Glomerular visceral epithelial cell (primary cell): ENCODE measurements around the gene ADGRF3.
"Not testable (repeated sequence)": the region's sequence is repeated elsewhere in the genome, so short reads cannot be mapped to it uniquely, and the experiment has no call there.

Source experiments
- DNase-seq: peaks from one replicate; pipeline ENCODE4 v3.0.0-alpha.2; 2016; ENCODE audit errors: extremely low spot score

The ADGRF3 gene

DNA sequence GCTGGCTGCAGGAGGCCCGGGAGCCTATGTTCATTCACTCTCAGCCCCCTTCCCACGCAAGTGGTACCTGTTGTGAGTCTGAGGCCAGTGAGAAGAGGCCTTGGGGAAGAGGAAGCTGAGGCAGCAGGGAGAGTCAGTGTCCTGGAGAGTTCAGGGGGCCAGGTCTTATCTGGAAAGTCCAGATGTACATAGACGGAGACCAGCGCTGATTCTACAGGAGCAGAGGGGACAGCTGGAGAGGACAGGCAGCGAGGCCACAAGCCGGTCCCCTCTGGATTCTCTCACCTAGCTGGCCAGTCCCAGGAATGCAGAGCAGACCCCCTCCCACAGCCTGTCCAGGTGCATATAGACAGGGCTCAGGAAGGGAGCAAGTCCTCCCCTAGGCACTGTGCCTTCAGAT, 29.7 kb downstream of the ADGRF3 start:
- no peak for DNase-seq

DNA sequence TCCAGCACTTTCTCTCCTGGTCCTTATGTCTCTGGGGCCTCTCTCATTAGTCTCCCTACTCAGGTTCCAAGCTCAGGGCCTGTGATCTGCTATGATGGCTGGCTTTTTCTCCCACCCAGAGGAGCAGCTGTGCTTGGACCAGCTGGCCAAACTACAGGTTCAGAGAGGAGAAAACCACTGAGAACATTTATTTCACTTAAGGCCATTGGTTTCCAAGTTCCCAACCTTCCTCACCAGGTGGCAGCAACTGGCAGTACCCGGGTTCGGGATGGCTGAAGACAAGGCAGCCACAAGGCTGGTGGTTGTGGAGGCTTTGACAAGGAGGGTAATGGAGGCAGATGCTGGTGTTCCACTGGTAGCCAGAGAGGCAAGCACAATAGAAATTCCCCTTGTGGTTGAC, 30.5 kb downstream of the ADGRF3 start:
- DNase-seq = peak; percentile 16

DNA sequence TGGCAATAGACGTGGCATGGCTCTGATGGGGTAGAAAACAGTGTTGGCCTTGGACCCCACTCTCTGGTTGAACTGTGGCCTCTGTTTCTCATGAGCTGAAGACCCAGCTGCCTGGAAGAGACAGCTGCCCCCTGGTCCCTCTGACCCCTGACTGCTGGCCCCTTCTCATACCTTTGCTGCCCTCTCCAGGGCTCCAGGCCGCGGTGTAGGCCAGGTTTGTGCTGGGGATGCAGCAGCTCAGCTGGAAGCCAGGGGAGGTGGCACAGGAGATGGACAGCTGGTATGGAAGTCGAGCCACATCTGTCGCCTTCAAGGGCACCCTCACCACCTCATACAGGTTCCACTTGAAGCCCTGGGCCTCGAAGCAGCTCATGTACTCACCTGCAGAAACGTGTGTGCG, 32.3 kb downstream of the ADGRF3 start:
- DNase-seq = no peak

DNA sequence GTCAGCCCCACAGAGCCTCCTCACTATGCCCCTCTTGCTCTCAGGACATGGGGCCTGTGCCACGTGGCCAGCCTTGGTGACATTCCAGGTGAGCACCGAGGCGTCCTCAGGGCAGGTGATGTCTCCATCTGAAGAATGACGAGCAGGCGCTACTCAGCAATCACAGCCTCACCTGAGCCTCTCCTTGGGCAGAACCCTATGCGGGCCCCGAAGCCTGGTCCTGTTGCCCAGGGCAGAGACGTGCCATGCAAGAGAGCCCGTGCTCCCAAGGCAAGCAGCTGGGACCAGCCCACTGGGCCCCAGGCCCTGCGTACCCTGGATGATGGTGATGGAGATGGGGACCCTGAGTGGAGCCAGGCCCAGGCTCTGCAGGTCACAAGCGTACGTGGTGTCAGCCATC, 33.1 kb downstream of the ADGRF3 start:
- no peak for DNase-seq

DNA sequence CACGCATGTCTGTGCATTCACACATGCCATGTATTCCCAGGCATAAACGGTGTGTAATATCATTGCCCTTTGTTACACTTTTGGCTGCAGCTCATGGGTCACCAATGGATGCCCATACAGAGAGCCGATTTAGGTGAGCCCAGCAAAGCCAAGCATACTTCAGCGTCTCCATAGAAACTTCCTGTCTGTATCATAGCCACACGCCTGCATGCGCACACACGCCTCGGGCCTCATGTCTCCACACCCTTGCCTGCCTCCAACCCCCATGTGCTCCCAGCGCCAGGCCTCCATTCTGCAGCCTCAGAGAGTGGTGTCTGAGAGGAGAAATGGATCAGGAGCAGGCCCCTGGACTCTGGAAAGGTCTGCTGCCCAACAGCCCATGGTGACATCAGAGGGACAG, 34.1 kb downstream of the ADGRF3 start:
- DNase-seq = no peak

DNA sequence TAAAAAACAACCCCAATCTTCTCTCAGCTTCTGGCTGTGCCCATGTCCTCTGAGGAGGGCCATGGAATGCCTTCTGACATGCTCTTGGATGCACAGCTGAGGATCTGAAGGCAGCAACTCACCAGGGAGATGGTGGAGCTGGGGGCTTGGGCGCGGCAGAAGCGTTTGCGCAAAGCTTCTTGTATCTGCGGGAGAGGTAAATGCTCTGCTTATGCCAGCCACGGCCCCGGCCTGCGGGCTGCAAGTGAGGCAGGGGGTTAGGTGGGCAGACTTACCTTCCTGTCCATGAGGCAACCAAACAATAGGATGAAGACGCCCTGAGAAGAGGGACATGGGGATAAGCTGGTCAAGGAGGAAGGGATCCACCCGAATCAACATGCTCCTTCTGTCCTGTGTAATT, 36.7 kb downstream of the ADGRF3 start:
- no peak for DNase-seq

DNA sequence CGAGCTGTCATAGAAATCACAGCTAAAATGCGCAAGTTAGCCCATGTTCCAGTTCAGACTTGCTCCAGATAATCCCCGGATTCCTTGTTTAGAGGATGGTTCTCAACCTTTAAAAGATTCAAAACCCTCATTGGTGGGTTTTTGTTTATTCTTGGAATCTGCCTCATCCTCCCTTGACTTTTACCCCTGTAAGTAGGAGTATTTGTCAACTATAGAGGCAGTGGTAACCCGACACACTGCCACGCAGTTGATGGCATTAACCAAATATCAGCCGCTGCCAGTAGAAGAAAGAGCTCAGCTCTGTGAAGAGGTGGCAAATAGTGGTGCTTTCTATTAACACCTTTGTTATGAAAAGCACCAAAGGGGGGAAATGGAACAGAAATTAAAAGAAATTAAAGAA, 41.0 kb downstream of the ADGRF3 start:
- DNase-seq = no peak

DNA sequence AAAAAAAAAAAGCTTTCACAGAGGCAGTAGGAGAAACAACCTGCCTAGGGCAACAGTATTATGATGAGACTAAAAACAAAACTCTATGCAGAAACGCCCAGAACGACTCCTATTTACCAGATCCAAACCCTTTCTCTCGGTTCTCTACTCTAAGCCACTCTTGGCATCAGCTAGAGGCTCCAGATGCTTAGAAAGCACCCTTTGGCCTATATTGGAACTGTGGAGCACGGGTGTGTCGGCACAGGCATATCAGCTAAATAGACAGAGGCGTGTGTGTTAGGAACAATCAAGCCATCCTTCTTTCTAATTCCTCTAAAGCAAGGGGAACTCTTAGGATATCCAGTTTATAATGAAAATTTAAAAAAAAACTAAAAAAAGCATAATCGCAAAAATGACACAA, 41.5 kb downstream of the ADGRF3 start:
- not testable (repeated sequence) for DNase-seq

DNA sequence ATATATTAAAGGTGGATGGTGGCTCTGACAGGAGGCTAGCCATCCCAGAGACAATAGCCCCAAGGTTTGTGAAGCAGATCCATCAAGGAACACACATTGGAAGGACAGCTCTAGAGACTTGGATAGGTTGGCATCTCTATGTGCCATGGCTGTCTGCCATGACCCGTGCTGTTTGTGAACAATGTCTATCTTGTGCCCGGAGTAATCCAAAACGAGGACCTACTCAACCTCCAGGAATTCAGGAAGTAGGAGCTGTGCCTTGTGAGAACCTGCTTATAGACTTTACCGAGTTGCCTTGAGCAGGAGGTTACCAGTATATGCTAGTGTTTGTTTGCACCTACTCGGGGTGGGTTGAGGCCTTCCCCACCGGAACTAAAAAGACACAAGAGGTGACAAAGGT, 43.7 kb downstream of the ADGRF3 start:
- DNase-seq = no peak

DNA sequence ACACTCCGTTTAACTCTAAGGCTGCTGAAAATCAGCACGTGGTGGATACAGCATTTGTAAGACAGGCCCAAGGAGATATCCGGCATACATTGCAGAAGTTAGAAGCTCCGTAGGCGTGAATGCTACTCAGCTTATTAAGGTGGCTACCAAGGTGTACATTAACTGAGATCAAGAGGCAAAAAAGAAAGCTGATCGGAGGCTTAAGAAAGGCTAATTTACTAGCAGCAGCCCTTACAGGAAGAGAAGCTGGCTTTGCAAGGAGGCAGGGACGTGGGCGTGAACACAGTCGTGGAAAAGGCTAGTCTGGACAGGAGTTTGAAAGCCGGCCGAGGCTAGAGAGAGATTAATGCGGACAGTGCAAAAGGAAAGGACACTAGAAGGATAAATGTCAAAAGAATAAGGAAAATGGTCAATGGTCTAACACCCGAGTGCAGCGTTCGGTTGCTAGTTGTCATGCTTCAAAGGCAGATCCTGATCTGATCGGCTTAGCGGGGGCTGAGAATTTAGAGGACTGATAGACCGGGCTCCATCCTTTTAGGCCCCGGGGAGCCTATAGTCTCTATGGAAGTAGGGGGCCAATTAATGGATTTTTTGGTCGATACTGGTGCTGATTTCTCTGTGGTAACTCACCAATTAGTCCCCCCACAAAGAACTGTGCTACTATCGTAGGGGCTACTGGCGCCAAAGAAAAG, 46.2 kb downstream of the ADGRF3 start:
- peak; percentile 20 for DNase-seq

DNA sequence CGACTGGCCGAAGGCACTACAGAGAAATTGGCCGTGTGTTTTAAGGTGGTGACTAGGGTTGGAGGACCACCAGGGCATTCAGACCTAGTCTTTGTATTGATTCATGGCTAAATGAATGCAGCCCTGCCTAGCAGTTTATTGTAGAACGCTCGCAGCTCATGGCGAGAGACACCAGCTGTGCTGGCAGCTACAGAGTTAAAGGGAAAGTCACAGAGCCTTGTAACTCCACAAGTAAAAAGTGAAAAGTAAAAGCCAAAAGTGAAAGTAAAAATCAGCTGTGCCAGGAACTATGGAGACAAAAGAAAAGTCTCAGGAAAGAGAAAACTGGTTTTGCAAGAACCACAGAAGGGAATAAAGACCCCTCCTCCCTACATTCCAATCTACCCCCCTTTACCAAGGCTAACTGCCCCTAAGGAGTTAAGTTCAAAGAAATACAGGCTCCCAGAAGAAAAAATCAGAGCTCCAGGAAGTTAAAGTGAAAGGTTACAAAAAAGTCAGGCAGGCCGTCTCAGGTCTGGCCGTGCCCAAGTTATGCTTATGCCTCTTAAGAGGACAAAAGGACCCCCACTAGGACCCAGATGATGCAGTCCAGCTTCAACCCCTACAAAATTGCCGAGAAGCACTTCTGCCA, 47.0 kb downstream of the ADGRF3 start:
- peak; percentile 60 for DNase-seq

DNA sequence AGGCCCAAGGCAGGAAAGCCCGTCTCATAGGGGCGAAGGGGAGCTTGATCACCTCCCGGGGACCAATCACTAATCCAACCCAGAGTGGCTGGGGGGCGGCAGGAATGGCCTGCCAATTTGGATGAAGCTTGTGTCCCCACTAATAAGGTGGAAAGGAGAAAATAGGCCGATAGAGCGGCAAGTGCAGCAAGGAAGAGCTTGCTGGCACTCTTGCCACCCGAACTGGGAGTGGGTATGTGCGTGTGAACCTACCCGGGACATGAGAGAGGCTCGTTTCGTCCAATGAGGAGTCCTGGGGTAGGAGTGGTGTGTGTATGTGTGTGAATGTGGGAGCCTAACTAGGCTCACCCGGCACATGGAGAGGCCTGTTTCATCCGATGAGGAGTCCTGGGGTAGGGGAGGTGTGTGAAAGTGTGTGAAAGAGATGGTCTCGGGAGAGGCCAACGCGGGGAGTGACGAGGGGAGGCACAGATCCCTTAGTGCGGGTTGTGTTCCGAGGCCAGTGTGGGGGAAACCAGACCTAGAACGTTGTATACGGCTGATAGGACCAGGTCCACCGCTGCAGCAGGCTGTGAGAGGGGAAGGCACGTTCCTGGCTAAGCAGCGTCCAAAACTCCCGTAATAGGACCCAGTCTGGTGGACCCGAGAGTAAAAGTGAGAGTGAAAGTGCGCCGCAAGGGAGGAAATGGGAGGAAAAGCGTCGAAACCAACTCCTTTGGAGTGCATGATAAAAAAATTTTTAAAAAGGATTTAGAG, 47.8 kb downstream of the ADGRF3 start:
- DNase-seq = peak; percentile 17

DNA sequence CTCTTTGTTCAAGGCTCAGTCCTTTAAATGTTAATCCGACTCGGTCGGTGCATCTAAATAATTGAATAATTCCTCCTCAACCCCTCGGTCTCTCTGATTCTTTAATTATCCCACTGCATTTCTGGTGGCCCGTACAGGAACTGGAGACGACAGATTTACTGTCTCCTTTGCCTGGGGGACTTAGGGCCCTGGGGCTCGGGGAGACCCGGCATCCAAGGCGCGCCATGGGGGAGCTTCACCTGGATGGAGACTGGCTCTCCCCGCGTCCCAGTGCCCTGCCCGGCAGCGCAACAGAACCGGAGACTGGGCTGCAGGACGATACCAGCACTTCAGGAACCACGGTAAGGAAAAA, 48.3 kb downstream of the ADGRF3 start:
- DNase-seq = no peak

DNA sequence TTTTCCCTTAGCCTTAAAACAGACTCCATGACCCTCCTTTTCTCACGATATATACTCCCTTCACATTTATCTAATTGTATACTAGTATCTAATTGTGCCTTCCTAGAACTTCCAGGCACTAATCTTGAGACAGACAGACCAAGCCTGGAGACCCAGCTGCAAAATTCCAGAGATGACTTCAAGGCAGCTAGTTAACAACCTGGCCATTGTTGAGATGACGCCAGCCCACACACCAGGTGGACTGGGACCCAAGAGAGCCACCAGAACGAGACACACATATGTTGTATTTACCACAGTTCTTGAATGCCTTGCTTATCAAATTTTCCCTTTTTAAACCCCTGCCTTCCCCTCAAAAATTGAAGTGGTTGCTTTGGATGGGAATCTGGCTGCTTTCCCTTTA, 49.5 kb downstream of the ADGRF3 start:
- no peak for DNase-seq

DNA sequence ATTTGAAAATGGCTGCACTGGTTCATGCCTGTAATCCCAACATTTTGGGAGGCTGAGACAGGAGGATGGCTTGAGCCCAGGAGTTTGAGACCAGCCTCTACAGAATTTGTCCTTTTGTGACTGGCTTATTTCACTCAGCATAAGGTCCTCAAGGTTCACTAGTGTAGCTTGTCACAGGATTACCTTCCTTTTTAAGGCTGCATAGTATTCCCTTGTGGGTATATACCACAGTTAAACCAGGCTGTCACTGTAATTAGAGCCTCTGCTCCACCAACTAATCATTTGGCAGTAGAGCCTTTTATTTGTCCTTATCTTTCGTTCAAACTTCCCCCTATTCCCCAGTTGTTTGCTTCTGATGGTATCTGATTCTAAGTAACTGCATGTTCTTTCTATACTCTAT, 51.1 kb downstream of the ADGRF3 start:
- no peak for DNase-seq

DNA sequence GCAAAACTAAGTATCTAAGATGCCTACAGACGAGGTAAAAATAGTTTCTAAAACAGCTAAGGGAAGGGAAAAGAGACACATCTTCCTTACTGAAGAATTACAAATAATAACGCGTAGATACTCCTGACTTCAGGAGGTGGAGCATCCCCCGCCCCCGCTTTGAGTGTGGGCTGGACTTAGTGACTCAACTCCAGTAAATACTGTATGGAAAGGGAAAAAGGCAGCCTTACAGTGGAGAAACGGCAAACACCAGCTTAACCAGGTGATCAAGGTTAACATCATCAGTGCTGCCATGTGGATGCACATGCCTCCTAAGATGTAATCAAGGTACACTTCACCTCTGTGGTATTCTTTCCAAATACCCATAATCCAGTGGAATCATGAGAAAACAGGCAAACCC, 53.9 kb downstream of the ADGRF3 start:
- DNase-seq = no peak

DNA sequence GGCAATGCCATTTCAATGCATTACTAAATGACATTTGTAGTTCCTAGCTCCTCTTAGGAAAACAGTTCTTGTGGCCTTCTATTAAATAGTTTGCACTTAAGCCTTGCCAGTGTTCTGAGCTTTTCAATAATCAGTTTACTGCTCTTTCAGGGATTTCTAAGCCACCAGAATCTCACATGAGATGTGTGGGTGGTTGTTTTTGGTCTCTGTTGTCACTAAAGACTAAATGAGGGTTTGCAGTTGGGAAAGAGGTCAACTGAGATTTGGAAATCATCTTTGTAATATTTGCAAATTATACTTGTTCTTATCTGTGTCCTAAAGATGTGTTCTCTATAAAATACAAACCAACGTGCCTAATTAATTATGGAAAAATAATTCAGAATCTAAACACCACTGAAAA, 56.6 kb downstream of the ADGRF3 start:
- no peak for DNase-seq

DNA sequence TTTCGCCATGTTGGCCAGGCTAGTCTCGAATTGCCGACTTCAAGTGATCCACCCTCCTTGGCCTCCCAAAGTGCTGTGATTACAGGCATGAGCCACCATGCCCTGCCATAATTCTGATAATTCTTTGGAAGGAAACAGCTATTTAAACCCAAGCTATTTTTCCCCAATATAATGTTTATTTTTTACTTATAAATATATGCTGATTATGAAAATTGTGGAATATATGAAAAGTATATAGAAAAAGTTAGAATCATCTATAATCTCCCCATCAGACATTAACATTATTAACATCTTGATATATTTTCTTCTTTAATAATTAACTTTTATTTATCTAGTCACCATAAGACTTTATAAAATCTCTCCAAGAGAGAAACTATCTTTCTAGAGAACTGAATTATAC, 60.7 kb downstream of the ADGRF3 start:
- no peak for DNase-seq

DNA sequence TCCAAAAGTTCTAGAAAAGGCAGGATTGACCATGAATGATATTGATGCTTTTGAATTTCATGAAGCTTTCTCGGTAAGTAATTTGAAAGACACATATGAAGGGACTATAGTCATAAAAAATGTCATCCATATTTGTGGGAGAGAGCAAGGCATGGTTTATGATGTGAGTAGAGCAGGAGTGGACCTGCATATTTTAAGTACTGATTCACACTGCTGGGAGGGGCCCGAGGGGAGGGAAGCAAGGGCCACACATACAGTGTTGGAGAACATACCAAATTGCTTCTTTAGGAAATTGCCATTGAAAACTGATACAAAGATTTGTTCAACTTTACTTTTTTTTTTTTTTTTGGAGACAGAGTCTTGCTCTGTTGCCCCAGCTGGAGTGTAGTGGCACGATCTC, 62.5 kb downstream of the ADGRF3 start:
- peak; percentile 17 for DNase-seq

DNA sequence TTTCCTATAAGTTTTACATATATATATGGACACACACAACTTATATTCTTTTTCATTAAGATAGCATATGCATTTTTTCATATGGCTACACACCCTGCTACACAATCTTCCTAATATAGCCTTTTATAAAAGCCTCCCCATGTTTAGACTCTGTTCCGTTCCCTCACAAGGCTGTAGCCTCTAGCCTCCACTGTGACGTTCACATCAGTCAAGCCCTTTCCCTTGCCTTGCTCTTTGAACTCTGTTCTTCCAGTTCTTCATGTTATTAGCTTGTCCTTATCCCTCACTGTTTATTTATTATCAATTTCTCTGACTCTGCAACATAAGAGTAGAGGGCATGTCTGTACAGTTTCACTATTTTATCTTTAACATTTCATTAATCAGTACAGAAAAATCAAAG, 63.0 kb downstream of the ADGRF3 start:
- DNase-seq = no peak

DNA sequence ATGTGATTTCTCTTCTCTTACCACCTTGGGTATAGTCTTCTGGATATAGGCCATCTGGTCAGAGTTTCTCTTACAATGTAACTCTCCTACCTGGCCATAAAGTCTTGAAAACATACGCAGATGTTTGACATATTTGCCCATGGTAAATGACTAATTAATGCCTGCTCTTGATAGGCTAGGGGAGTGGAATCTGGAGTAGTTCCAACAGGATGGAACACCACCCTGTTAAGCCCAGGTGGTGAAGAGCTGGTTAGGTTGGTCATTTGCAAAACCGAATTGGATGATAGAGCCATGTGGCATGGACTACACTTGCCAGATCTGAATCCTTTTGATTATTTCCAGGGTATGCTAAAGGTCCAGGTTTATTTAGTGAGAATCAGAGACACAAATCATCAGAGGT, 65.4 kb downstream of the ADGRF3 start:
- no peak for DNase-seq

DNA sequence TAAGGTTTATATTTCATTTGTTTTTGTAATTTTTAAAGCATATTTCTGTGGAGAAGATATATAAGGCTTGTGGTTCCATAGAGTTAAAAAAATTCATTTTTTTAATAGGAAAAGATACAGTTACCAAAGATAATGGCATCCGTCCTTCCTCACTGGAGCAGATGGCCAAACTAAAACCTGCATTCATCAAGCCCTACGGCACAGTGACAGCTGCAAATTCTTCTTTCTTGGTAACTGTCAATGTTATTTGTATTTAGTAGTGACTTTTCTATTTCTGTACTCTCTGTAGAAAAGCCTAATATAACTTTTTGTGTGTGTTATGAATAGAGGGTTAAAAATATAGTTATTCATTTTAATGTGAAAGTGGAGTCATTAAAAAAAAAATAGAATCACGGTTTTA, 66.7 kb downstream of the ADGRF3 start:
- no peak for DNase-seq

DNA sequence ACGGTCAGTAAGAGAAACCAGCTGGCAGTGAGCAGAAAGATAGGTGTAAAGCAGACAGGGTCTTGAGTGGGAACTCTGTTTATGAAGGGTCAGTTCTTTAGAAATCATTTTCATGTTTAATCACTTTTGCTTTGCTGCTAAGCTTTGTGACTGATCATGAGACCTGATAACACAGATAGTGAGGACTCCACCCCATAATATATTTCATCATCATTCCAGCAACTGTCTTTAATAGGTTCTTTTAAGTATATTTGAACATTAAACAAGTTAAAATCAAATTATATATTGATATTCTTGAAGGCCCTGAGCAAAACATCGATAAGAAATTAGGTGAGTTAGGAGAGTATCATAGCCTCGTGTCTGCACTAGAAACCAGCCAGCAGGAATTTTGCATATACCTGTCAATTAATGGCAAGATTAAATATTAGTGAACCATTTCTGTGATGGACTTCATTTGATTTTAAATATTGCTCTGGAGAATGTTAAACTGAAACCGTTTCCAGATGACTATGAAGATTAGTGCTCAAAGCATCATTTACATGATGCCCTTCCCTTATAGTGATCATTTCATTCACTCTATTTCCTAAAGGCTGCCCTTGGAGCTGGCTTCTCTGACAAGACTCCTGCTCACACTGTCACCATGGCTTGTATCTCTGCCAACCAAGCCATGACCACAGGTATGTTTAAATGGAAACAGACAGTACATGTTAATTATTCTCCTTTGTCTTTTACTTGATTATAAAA, 69.9 kb downstream of the ADGRF3 start:
- DNase-seq = no peak
